Fibroblast of pulmonary artery (primary cell): Measurements from ENCODE around the gene MLLT3.

Source experiments
- DNase-seq: peaks from one replicate; pipeline ENCODE4 v3.0.0-alpha.2; 2010; ENCODE audit warnings: low read depth
- H3K4me3 ChIP-seq: replicated peaks from 2 replicates; pipeline ENCODE4 v1.5.1; 2011; ENCODE audit warnings: low read depth, mild to moderate bottlenecking, control low read depth, low read length, moderate library complexity
- CTCF ChIP-seq: IDR thresholded peaks from 2 replicates; pipeline ENCODE4 v1.5.1; 2011; ENCODE audit warnings: mild to moderate bottlenecking, control low read depth, low read length, inconsistent platforms; ENCODE audit errors: missing control alignments

Gene MLLT3

DNA sequence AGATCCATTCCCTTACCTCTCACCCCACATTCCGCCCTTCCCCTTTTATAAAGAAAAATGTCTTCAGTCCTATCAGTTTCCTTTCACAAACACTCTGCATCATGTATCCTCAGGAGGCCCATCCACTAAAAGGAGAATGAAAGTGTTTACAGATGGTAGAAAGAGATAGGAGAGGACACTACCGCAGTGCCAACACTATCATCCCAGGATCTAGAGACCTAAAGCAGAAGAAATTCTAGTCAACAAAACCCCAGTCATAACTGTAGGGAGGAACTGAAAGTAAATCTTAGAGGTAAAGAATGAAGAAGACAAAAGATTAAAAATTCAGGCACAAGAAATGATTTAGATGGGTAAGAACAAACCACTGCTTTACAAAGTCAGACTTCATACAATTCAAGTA is 114.1 kb downstream of the MLLT3 start:
- no peak for TF ChIP-seq CTCF
- H3K4me3 ChIP-seq = no peak overlapping the region
- no peak for DNase-seq

- TF ChIP-seq CTCF = no peak
- no peak overlapping the region for H3K4me3 ChIP-seq
- no peak for DNase-seq
Measured at GRCh38 chr9:20507431-20507830, 114.9 kb downstream of the MLLT3 start.

DNA sequence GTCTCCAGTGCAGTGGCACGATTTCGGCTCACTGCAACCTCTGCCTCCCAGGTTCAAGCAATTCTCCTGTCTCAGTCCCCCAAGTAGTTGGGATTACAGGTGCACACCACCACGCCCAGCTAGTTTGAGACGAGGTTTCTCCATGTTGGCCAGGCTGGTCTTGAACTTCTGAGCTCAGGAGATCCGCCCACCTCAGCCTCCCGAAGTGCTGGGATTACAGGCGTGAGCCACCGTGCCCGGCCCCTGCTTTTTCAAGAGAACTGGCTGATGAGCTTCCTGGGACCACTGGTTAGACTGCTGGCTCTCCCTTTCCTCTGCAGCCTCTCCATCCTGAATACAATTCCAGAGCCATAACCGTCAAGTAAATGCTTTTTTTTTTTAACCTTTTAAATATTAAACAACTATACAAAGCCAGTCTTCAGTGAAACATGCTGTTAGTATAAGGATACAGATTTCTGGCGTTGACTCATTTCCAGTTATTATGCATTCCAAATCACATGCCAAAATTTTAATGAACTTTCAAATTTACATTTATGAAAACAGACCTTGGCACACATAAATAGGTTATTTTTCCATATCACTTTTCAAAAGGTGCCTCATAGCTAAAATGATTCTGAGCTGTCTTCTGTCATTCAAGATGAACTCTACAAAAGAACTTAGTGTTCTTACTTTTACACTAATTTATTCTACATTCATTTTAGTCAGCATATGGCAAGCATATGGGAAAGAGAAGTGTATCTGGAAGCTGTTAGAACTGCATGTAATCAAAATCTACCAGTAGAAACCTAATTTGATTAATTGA is 116.0 kb downstream of the MLLT3 start:
- DNase-seq = no peak
- TF ChIP-seq CTCF = no peak
- H3K4me3 ChIP-seq = no peak overlapping the region

- TF ChIP-seq CTCF = no peak
- DNase-seq = no peak
- H3K4me3 ChIP-seq = no peak overlapping the region
Measured at GRCh38 chr9:20505574-20505973, 116.7 kb downstream of the MLLT3 start.

DNA sequence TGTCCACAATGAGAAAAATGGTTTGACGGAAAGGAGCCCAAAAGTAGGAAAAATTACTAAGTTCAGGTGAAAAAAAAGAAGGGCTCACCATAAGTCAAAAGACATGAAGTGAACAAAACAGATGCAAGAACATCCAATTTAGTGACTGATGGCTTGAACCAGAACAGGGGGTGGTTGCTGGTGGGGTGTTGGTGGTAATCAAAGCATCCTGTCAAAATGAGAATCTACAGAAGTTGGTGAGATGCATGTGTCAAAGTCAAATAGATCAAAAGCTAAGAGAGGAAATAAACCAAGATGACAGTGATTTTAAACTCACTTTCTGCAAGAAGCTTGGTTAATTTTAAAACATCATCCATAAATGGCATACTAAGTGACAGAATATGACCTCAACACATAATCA is 117.4 kb downstream of the MLLT3 start:
- no peak overlapping the region for H3K4me3 ChIP-seq
- no peak for TF ChIP-seq CTCF
- no peak for DNase-seq

DNA sequence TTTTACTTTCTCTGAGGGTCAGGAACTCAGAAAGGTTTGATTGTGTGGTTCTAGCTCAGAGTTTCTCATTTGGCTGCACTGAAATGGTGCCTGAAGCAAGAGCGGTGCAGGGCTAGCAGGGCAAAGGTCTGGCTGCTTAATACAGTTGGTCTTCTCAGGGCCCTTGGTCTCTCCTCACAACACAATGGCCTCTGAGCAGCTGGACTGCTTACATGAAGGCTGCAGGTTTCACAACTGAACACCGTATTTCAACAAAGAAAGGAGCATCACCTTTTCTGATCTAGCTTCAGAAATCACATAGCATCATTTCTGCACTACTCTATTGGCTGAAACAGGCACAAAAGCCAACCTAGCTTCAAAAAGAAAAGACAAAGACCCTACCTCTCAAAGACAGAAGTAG is 122.2 kb downstream of the MLLT3 start:
- no peak overlapping the region for H3K4me3 ChIP-seq
- TF ChIP-seq CTCF = no peak
- no peak for DNase-seq

DNA sequence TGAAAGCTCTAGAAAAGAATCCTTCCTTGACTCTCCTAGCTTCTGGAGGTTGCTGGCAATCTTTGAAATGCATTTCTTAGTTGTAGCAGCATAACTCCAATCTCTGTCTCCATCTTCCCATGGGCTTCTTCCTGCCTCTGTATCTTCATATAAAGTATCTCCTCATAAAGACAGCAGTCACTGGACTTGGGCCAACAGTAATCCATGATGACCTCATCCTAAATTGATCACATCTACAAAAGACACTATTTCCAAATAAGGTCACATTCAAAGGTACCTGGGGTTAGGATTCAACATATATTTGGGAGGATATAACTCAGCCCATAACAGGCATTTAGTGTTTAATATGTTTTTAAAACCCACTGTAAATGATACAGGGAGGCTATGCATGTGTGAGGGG is 123.3 kb downstream of the MLLT3 start:
- no peak for DNase-seq
- no peak for TF ChIP-seq CTCF
- H3K4me3 ChIP-seq = no peak overlapping the region
